DOHH2 (cell line): ENCODE measurements around the gene LBX1.

Source experiments
- H3F3A ChIP-seq: fragments of 200-600 bp; sonication (generic), shearing (Covaris generic); 2 replicates; pipeline ENCODE4 v1.6.0; 2016; ENCODE audit warnings: antibody characterized with exemption, mild to moderate bottlenecking; ENCODE audit not compliant: control insufficient read depth, insufficient read depth
- H3K27ac ChIP-seq: fragments of 200-600 bp; sonication (generic); 2 replicates; pipeline ENCODE4 v1.5.1; 2014; ENCODE audit warnings: low read depth, mild to moderate bottlenecking, low read length, moderate library complexity
- H3K27me3 ChIP-seq: fragments of 200-600 bp; sonication (generic); 2 replicates; pipeline ENCODE4 v1.6.1; 2014; ENCODE audit warnings: mild to moderate bottlenecking, low read length, mixed read lengths; ENCODE audit not compliant: control insufficient read depth
- H3K36me3 ChIP-seq: fragments of 200-600 bp; sonication (generic); 2 replicates; pipeline ENCODE4 v1.6.1; 2014; ENCODE audit warnings: mild to moderate bottlenecking, low read length, moderate library complexity, mixed read lengths; ENCODE audit not compliant: control insufficient read depth
- H3K4me1 ChIP-seq: fragments of 200-600 bp; sonication (generic); 2 replicates; pipeline ENCODE4 v1.6.1; 2014; ENCODE audit warnings: mild to moderate bottlenecking, low read length, mixed read lengths; ENCODE audit not compliant: control insufficient read depth
- H3K4me2 ChIP-seq: fragments of 200-600 bp; sonication (generic); 2 replicates; pipeline ENCODE4 v1.6.0; 2014; ENCODE audit warnings: mild to moderate bottlenecking, low read length, moderate library complexity
- H3K4me3 ChIP-seq: fragments of 200-600 bp; sonication (generic); 2 replicates; pipeline ENCODE4 v1.5.1; 2014; ENCODE audit warnings: mild to moderate bottlenecking, low read length, mixed read lengths
- H3K79me2 ChIP-seq: fragments of 200-600 bp; sonication (generic); 2 replicates; pipeline ENCODE4 v1.6.1; 2014; ENCODE audit warnings: mild to moderate bottlenecking, low read length, mixed read lengths; ENCODE audit not compliant: control insufficient read depth
- H3K9me2 ChIP-seq: fragments of 200-600 bp; sonication (generic); replicated peaks from 2 replicates; pipeline ENCODE4 v1.6.1; 2014; ENCODE audit warnings: mild to moderate bottlenecking, low read length, mixed read lengths; ENCODE audit not compliant: control insufficient read depth
- H3K9me3 ChIP-seq: fragments of 200-600 bp; sonication (generic); 2 replicates; pipeline ENCODE4 v1.6.1; 2014; ENCODE audit warnings: antibody characterized with exemption, low read length, mixed read lengths; ENCODE audit not compliant: control insufficient read depth, insufficient read depth
- H4K20me1 ChIP-seq: fragments of 200-600 bp; sonication (generic); 2 replicates; pipeline ENCODE4 v1.6.0; 2014; ENCODE audit warnings: low read depth, mild to moderate bottlenecking, antibody characterized with exemption, low read length, moderate library complexity; ENCODE audit not compliant: control insufficient read depth, insufficient read depth
- CTCF ChIP-seq: fragments of 200-600 bp; sonication (generic); IDR thresholded peaks from one replicate; pipeline ENCODE4 v1.5.1; 2014; ENCODE audit warnings: antibody characterized with exemption, mild to moderate bottlenecking, low read depth, low read length; ENCODE audit not compliant: poor library complexity, severe bottlenecking
- EZH2phosphoT487 ChIP-seq: fragments of 200-600 bp; sonication (generic); IDR thresholded peaks from 2 replicates; pipeline ENCODE4 v1.6.1; 2017; ENCODE audit warnings: borderline replicate concordance, mild to moderate bottlenecking, antibody characterized with exemption, low read length, moderate library complexity, mixed read lengths

The LBX1 gene

GRCh38 chr10:101234333-101234732 lies 5.1 kb upstream of the LBX1 start:
- no peak overlapping the region for H3K4me3 ChIP-seq
- no peaks in the 10 kb centered on the region for H3F3A ChIP-seq
- no peaks in the 10 kb centered on the region for H3K79me2 ChIP-seq
- no peak overlapping the region for H3K4me2 ChIP-seq
- H3K4me1 ChIP-seq, result no peaks in the 10 kb centered on the region
- no peaks in the 10 kb centered on the region for H3K36me3 ChIP-seq
- TF ChIP-seq EZH2phosphoT487 (0 out of 2 replicates have a peak, but pooled peaks have one; percentile 52), CTCF (no peak)
- H3K9me3 ChIP-seq, result no peaks in the 10 kb centered on the region
- H3K27ac ChIP-seq, result no peak overlapping the region
- H4K20me1 ChIP-seq, result no peaks in the 10 kb centered on the region
- no peaks in the 10 kb centered on the region for H3K9me2 ChIP-seq
- H3K27me3 ChIP-seq, result peaks cover 98% of the 10 kb centered on the region

GRCh38 chr10:101233863-101234262 lies 4.6 kb upstream of the LBX1 start:
- peaks cover 95% of the 10 kb centered on the region for H3K27me3 ChIP-seq
- H3K79me2 ChIP-seq, result no peaks in the 10 kb centered on the region
- no peaks in the 10 kb centered on the region for H3K4me1 ChIP-seq
- H3K4me2 ChIP-seq, result no peak overlapping the region
- H3F3A ChIP-seq, result no peaks in the 10 kb centered on the region
- no peaks in the 10 kb centered on the region for H3K36me3 ChIP-seq
- no peak overlapping the region for H3K27ac ChIP-seq
- H3K9me2 ChIP-seq, result no peaks in the 10 kb centered on the region
- no peak overlapping the region for H3K4me3 ChIP-seq
- H3K9me3 ChIP-seq, result no peaks in the 10 kb centered on the region
- H4K20me1 ChIP-seq, result no peaks in the 10 kb centered on the region
- TF ChIP-seq CTCF (no peak), EZH2phosphoT487 (no peak)

- no peaks in the 10 kb centered on the region for H3K4me1 ChIP-seq
- no peaks in the 10 kb centered on the region for H3K79me2 ChIP-seq
- H3F3A ChIP-seq, result no peaks in the 10 kb centered on the region
- no peak overlapping the region for H3K27ac ChIP-seq
- no peaks in the 10 kb centered on the region for H4K20me1 ChIP-seq
- H3K27me3 ChIP-seq, result peaks cover 93% of the 10 kb centered on the region
- H3K4me3 ChIP-seq, result no peak overlapping the region
- TF ChIP-seq CTCF, result no peak
- no peak for TF ChIP-seq EZH2phosphoT487
- H3K9me2 ChIP-seq, result no peaks in the 10 kb centered on the region
- no peaks in the 10 kb centered on the region for H3K9me3 ChIP-seq
- H3K4me2 ChIP-seq, result no peak overlapping the region
- no peaks in the 10 kb centered on the region for H3K36me3 ChIP-seq
Observed at GRCh38 chr10:101233443-101233842, 4.2 kb upstream of the LBX1 start.
